Measurements from ENCODE around the gene NFAT5. TPM values are rescaled to one million over a fixed set of nuclear protein-coding genes. Genes with fewer than 3 reads are reported as not detected.

The NFAT5 gene
- total and polyA plus RNA-seq, 8 donors: 1.2 to 57.2 (median 21.5) TPM

DNA sequence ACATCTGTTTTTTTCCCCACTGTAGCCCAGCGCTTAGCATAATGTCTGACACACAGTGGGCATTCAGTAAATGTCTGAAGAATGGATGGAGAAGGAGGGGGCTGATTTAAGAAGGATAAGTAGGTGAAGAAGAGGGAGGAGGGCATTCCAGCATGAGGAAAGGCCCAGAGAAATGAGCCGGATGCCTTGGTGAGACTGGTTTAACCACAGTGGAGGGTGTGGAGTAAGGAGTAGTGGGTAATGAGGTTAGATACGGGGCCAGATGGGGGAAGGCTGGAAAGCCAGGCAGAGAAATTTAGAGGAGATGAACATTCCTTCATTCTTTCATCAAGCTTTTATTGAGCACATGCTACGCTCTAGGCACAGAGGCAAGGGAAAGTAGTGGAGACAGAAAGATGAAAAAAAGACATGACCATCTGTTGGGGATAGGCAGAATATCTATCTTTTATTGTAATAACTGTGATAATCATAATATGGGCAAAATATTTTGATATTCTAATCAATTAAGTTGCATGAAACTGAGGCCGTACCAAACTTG, 43.7 kb upstream of the NFAT5 start:
- Histone ChIP-seq H3K4me3 (no peak overlapping the region), H3K36me3 (no peaks in the 10 kb centered on the region), H3K4me1 (peaks cover 0 to 7% (median 0%) of the 10 kb centered on the region in 4 donors), H3K27me3 (no peaks in the 10 kb centered on the region), H3K27ac (no peak overlapping the region), H3K9me3 (peaks cover 0 to under 1% (median 0%) of the 10 kb centered on the region in 4 donors)
- 90 to 97% (median 95%) methylated on average over 5 of the region's 5 CpGs for WGBS, 5 donors
- DNase-seq: no peak
- intact Hi-C loops (cut with DNase I; ENCODE audit: low total_unique reads): no loop called here
- no peak for TF ChIP-seq EP300 (IDR thresholded peaks at IDR 0.05)
- TF ChIP-seq POLR2AphosphoS5 (IDR thresholded peaks at IDR 0.05): no peak

DNA sequence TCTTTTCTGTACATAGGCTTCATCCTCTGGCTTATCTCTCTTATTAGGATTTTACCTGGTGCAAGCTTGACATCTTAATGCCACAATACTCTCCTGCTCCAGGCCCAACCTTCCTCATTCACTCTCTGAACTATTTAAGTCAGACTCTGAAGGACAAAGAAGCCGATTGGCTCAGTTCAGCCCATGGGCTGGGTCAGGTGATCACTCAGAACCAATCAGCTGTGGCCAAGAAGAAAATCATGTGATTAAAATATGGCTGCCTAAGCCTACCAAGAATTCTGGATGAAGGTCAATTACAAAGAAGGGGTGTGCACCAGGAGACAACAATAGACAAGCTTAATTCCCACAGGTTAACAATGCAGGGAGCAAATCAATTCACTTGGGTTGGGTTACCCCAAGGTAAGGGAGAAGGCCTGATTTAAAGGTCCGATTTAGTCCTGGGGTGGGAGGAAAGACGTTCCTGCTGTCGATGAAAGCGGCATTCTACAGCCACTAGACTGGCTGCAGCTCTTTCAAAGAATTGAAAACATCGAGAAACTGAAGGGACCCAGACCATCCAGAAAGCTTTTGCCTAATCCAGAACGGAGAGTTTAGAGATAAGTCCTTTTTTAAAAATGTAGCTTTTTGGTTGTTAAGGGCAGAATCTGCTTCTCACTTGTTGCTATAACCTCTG, 42.9 kb upstream of the NFAT5 start:
- H3K4me3 ChIP-seq: no peak overlapping the region
- WGBS, 5 donors: 90 to 95% (median 94%) methylated on average over 7 of the region's 7 CpGs
- TF ChIP-seq EP300 (IDR thresholded peaks at IDR 0.05) (no peak), POLR2AphosphoS5 (IDR thresholded peaks at IDR 0.05) (no peak), POLR2A (IDR thresholded peaks at IDR 0.05) (no peak)
- TF ChIP-seq, protein P1, sequence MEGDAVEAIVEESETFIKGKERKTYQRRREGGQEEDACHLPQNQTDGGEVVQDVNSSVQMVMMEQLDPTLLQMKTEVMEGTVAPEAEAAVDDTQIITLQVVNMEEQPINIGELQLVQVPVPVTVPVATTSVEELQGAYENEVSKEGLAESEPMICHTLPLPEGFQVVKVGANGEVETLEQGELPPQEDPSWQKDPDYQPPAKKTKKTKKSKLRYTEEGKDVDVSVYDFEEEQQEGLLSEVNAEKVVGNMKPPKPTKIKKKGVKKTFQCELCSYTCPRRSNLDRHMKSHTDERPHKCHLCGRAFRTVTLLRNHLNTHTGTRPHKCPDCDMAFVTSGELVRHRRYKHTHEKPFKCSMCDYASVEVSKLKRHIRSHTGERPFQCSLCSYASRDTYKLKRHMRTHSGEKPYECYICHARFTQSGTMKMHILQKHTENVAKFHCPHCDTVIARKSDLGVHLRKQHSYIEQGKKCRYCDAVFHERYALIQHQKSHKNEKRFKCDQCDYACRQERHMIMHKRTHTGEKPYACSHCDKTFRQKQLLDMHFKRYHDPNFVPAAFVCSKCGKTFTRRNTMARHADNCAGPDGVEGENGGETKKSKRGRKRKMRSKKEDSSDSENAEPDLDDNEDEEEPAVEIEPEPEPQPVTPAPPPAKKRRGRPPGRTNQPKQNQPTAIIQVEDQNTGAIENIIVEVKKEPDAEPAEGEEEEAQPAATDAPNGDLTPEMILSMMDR (IDR thresholded peaks at IDR 0.05): no peak
- no peak overlapping the region for H3K27ac ChIP-seq
- intact Hi-C loops (cut with DNase I; ENCODE audit: low total_unique reads): no loop called here
- no peak for DNase-seq
- H3K9me3 ChIP-seq: no peaks in the 10 kb centered on the region
- H3K27me3 ChIP-seq: no peaks in the 10 kb centered on the region
- H3K36me3 ChIP-seq: no peaks in the 10 kb centered on the region
- H3K4me1 ChIP-seq: peaks cover 0 to 7% (median 0%) of the 10 kb centered on the region in 4 donors

DNA sequence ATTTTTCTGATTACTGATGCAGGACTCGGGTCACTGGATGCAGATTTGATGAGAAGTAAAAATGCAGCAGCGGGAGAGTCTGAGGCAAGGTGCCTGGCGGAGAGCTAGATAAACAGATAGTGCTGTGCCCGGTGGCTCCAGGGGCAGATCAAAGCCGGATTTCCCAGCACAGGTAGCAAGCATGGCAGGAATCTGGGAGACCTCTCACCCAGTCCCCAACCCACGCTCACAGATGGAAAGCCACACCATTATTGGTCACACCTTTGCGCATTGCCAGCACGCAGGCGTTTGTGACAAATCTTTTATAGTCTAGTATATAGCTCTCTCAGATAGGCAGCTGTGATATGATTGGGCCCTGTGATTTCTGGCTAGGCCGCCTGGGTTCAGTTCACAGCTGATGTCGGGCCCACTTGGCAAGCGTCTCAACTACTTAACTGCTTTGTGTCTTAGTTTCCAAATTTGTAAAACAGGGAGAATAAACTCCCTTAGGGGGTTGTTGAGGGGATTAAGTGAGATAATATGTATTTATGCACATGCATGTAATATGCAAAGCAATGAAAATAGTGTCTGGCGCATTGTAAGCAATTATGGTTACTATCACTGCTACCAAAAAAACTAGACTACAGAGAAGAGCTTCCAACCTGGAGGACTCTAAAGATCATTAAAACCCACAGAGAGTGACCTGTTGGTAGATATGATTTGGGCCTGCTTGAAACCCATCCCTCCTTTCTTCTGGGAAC, 42.0 kb upstream of the NFAT5 start:
- TF ChIP-seq, protein P1 (IDR thresholded peaks at IDR 0.05): no peak
- TF ChIP-seq POLR2AphosphoS5 (IDR thresholded peaks at IDR 0.05) (no peak), POLR2A (IDR thresholded peaks at IDR 0.05) (no peak), EP300 (IDR thresholded peaks at IDR 0.05) (no peak)
- DNase-seq: no peak
- Histone ChIP-seq H3K4me3 (no peak overlapping the region), H3K27ac (no peak overlapping the region), H3K36me3 (no peaks in the 10 kb centered on the region), H3K4me1 (peaks cover 0 to 7% (median 0%) of the 10 kb centered on the region in 4 donors), H3K9me3 (no peaks in the 10 kb centered on the region), H3K27me3 (no peaks in the 10 kb centered on the region)
- intact Hi-C loops (cut with DNase I; ENCODE audit: low total_unique reads): no loop called here
- WGBS, 5 donors: 52 to 75% (median 56%) methylated on average over 13 of the region's 13 CpGs

DNA sequence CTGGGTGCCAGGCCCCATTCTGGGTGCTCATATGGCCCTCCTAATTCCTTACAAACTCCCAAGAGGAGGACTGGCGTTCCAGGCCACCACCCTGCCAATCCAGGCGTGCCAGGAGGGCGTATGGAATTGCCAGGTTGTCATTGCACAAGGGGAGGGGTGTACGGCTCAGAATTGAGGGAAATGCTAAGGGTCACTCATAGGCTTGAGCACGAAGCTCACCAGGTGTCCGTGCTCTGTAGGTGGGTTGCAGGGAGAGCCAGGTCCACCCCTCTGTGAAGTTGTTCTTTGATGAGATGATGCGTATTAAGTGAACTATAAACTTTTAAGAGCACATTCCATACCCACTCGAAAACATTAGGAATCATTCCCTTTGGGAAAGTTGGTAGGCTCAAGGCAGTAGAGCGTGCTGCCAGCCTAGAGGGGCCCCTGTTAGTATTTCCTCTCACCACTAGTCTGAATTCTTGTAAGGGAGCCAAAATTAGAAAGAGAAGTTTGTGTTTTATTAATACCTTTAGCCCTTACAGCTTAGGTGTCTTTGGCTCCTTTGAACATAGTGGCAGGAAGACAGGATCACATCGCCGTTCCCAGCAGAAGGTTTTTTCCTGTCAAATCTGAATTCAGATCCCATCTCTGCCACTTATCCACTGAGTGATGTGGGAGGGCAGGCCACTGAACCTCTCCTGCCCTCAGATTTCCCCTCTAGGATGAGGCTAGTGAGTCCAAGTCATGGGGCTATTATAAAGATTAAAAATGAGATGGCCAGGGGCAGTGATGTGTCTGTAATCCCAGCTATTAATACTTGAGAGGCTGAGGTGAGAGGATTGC, 38.7 kb upstream of the NFAT5 start:
- Histone ChIP-seq H3K4me1 (peaks cover 0 to 18% (median 7%) of the 10 kb centered on the region in 4 donors), H3K9me3 (no peaks in the 10 kb centered on the region), H3K27ac (no peak overlapping the region), H3K4me3 (no peak overlapping the region), H3K36me3 (no peaks in the 10 kb centered on the region), H3K27me3 (no peaks in the 10 kb centered on the region)
- DNase-seq: no peak
- TF ChIP-seq, protein P1 (IDR thresholded peaks at IDR 0.05): no peak
- TF ChIP-seq POLR2AphosphoS5 (IDR thresholded peaks at IDR 0.05) (no peak), EP300 (IDR thresholded peaks at IDR 0.05) (no peak), POLR2A (IDR thresholded peaks at IDR 0.05) (no peak)
- 89 to 92% (median 92%) methylated on average over 11 of the region's 11 CpGs for WGBS, 5 donors
- intact Hi-C loops (cut with DNase I; ENCODE audit: low total_unique reads): no loop called here
